ENCODE data around the gene GOLGA8R.
"Not testable (repeated sequence)": the region's sequence is repeated elsewhere in the genome, so short reads cannot be mapped to it uniquely, and the experiment has no call there.

GRCh38 chr15:30438348-30438747 is 24.3 kb upstream of the GOLGA8R start:
- not testable (repeated sequence) for TF ChIP-seq POLR2A (IDR thresholded peaks at IDR 0.05; ENCODE audit: low read depth); POLR2AphosphoS5 (IDR thresholded peaks at IDR 0.05); EP300 (IDR thresholded peaks at IDR 0.05)
- TF ChIP-seq, protein P1, sequence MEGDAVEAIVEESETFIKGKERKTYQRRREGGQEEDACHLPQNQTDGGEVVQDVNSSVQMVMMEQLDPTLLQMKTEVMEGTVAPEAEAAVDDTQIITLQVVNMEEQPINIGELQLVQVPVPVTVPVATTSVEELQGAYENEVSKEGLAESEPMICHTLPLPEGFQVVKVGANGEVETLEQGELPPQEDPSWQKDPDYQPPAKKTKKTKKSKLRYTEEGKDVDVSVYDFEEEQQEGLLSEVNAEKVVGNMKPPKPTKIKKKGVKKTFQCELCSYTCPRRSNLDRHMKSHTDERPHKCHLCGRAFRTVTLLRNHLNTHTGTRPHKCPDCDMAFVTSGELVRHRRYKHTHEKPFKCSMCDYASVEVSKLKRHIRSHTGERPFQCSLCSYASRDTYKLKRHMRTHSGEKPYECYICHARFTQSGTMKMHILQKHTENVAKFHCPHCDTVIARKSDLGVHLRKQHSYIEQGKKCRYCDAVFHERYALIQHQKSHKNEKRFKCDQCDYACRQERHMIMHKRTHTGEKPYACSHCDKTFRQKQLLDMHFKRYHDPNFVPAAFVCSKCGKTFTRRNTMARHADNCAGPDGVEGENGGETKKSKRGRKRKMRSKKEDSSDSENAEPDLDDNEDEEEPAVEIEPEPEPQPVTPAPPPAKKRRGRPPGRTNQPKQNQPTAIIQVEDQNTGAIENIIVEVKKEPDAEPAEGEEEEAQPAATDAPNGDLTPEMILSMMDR (IDR thresholded peaks at IDR 0.05) = not testable (repeated sequence)

All from esophagus muscularis mucosa (tissue), 4 donors.